K562 (cell line): ENCODE results near the gene TAMALIN.

ENCODE experiments used
- CTCF ChIP-seq, 3 experiments: IDR thresholded peaks in 2 of 3; conservative IDR thresholded peaks in 1 of 3; 2 replicates each; pipeline ENCODE4 v1.5.1; 2011 to 2012; ENCODE audit warnings: low read length in 3 of 3, mild to moderate bottlenecking in 3 of 3, control low read depth in 2 of 3, improper control_type of control experiment in 1 of 3, inconsistent platforms in 1 of 3, low read depth in 1 of 3, mixed read lengths in 1 of 3, moderate library complexity in 1 of 3; ENCODE audit not compliant: insufficient read depth in 2 of 3
- EP300 ChIP-seq: IDR thresholded peaks from 2 replicates; pipeline ENCODE4 v1.6.1; 2012; ENCODE audit warnings: low read length, improper control_type of control experiment
- PTBP1 ChIP-seq: fragments of 200-400 bp; formaldehyde crosslinking; IDR thresholded peaks from 2 replicates; pipeline ENCODE4 v1.6.1; 2017; ENCODE audit warnings: low read depth, low read length
- TF ChIP-seq, protein P1 (sequence below): fragments of 450-650 bp; IDR thresholded peaks from 2 replicates; pipeline ENCODE4 v1.6.1; 2016; ENCODE audit warnings: borderline replicate concordance

DNA sequence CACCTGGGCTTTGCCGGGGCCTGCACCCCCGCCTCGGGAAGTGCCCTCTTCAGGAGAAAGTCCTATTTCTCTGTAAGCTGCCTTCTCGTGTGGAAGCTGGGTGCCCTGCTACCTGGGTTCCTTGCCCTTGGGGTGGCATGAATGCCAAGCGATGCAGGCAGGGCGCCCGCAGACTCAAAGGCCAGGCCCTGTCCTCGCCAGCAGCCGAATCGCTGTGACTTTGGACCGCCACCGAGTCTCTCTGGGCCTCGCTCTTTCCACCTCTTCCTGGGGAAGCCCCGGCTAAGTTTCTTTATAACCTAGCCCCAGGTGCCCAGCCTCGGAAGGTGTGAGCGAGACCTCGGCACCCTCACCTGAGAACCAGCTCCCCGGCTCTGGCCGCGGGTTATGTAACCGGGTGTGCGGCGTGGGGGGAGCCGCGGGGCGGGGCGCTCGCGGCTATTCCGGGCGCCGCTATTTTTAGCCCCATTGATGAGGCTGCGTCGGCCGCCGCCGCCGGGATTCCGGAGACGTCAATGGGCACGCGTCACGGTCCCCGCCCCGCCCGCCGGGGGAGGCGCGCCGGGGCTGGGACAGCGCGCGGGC, 29.9 kb downstream of the TAMALIN start:
- TF ChIP-seq CTCF (IDR thresholded peaks at IDR 0.05 in 2 of 3, conservative IDR thresholded peaks at IDR 0.05 in 1 of 3; ENCODE audit: insufficient read depth in 2 of 3, low read depth in 1 of 3, low read length in 3 of 3) (no peak), EP300 (no peak; the same call in 1 of the 2 replicates), PTBP1 (no peak)
- TF ChIP-seq, protein P1, sequence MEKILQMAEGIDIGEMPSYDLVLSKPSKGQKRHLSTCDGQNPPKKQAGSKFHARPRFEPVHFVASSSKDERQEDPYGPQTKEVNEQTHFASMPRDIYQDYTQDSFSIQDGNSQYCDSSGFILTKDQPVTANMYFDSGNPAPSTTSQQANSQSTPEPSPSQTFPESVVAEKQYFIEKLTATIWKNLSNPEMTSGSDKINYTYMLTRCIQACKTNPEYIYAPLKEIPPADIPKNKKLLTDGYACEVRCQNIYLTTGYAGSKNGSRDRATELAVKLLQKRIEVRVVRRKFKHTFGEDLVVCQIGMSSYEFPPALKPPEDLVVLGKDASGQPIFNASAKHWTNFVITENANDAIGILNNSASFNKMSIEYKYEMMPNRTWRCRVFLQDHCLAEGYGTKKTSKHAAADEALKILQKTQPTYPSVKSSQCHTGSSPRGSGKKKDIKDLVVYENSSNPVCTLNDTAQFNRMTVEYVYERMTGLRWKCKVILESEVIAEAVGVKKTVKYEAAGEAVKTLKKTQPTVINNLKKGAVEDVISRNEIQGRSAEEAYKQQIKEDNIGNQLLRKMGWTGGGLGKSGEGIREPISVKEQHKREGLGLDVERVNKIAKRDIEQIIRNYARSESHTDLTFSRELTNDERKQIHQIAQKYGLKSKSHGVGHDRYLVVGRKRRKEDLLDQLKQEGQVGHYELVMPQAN, result no peak
